ENCODE measurements around the gene IRF7. TPM values are rescaled to one million over a fixed set of nuclear protein-coding genes. Genes with fewer than 3 reads are reported as not detected.

IRF7 gene
- polyA plus RNA-seq, 1 of the 3 experiments (the other 2 are of a cell fraction): 6.3 TPM

DNA sequence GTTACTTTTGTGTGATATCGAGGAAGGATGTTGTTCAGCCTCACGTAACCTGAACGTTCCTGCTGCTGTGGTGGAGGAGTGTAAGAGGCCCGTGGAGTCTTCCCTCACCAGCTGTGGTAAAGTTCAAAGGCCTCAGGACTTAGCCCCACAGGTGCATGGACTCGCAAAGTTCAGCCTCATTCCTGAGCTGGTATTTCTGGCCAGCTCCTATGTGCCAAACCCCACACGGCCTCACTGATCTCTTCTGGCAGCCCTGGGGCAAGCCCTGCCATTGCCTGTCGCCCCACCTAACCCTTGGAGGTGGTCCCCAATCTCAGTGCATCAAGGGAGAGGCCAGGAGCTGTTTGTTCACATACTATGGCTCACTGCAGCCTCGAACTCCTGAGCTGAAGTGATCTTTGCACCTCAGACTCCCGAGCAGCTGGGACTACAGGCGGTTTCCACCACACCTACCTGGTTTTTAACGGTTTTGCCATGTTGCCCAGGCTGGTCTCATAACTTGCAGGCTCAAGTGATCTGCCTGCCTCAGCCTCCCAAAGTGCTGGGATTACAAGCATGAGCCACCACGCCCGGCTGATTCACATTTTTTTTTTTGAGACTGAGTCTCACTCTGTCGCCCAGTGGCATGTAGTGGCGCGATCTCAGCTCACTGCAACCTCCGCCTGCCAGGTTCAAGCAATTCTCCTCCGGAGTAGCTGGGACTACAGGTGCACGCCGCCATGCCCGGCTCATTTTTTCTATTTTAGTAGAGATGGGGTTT is 37.3 kb downstream of the IRF7 start:
- H3K36me3 ChIP-seq (replicated peaks in 1 of 2; ENCODE audit: control insufficient read depth in 1 of 2, insufficient read depth in 2 of 2, low read length in 1 of 2): peaks cover 0 to 4% of the 10 kb centered on the region in 2 experiments
- peaks cover 72% of the 10 kb centered on the region for H3K79me2 ChIP-seq (ENCODE audit: insufficient read depth)
- H2AFZ ChIP-seq (ENCODE audit: low read depth): no peak overlapping the region
- TF ChIP-seq, protein P1, sequence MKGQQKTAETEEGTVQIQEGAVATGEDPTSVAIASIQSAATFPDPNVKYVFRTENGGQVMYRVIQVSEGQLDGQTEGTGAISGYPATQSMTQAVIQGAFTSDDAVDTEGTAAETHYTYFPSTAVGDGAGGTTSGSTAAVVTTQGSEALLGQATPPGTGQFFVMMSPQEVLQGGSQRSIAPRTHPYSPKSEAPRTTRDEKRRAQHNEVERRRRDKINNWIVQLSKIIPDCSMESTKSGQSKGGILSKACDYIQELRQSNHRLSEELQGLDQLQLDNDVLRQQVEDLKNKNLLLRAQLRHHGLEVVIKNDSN (IDR thresholded peaks at IDR 0.05; ENCODE audit: borderline replicate concordance, low read depth): no peak
- TF ChIP-seq ELF1 (IDR thresholded peaks at IDR 0.05) (no peak), RCOR1 (IDR thresholded peaks at IDR 0.05; ENCODE audit: low read length) (no peak), RXRA (IDR thresholded peaks at IDR 0.05; ENCODE audit: borderline replicate concordance, low read depth) (no peak), EP300 (IDR thresholded peaks at IDR 0.05; ENCODE audit: borderline replicate concordance in 1 of 2, low read depth in 1 of 2, low read length in 1 of 2) (no peak), JUND (IDR thresholded peaks at IDR 0.05) (no peak), MEF2A (IDR thresholded peaks at IDR 0.05; ENCODE audit: borderline replicate concordance, low read depth) (no peak), NFIC (IDR thresholded peaks at IDR 0.05; ENCODE audit: borderline replicate concordance) (no peak), POLR2AphosphoS5 (IDR thresholded peaks at IDR 0.05; ENCODE audit: low read depth, low read length) (no peak), RAD21 (IDR thresholded peaks at IDR 0.05; ENCODE audit: low read length) (no peak), SMC3 (IDR thresholded peaks at IDR 0.05; ENCODE audit: low read depth, low read length) (no peak), GATA2 (CRISPR knock-in tag; IDR thresholded peaks at IDR 0.05) (no peak)
- TF ChIP-seq, protein P2, sequence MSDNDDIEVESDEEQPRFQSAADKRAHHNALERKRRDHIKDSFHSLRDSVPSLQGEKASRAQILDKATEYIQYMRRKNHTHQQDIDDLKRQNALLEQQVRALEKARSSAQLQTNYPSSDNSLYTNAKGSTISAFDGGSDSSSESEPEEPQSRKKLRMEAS (IDR thresholded peaks at IDR 0.05; ENCODE audit: low read depth): no peak
- TF ChIP-seq, protein P3, sequence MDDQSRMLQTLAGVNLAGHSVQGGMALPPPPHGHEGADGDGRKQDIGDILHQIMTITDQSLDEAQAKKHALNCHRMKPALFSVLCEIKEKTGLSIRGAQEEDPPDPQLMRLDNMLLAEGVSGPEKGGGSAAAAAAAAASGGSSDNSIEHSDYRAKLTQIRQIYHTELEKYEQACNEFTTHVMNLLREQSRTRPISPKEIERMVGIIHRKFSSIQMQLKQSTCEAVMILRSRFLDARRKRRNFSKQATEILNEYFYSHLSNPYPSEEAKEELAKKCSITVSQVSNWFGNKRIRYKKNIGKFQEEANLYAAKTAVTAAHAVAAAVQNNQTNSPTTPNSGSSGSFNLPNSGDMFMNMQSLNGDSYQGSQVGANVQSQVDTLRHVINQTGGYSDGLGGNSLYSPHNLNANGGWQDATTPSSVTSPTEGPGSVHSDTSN (IDR thresholded peaks at IDR 0.05): no peak
- TF ChIP-seq, protein P4, sequence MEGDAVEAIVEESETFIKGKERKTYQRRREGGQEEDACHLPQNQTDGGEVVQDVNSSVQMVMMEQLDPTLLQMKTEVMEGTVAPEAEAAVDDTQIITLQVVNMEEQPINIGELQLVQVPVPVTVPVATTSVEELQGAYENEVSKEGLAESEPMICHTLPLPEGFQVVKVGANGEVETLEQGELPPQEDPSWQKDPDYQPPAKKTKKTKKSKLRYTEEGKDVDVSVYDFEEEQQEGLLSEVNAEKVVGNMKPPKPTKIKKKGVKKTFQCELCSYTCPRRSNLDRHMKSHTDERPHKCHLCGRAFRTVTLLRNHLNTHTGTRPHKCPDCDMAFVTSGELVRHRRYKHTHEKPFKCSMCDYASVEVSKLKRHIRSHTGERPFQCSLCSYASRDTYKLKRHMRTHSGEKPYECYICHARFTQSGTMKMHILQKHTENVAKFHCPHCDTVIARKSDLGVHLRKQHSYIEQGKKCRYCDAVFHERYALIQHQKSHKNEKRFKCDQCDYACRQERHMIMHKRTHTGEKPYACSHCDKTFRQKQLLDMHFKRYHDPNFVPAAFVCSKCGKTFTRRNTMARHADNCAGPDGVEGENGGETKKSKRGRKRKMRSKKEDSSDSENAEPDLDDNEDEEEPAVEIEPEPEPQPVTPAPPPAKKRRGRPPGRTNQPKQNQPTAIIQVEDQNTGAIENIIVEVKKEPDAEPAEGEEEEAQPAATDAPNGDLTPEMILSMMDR (IDR thresholded peaks at IDR 0.05): no peak
- TF ChIP-seq, protein P5, sequence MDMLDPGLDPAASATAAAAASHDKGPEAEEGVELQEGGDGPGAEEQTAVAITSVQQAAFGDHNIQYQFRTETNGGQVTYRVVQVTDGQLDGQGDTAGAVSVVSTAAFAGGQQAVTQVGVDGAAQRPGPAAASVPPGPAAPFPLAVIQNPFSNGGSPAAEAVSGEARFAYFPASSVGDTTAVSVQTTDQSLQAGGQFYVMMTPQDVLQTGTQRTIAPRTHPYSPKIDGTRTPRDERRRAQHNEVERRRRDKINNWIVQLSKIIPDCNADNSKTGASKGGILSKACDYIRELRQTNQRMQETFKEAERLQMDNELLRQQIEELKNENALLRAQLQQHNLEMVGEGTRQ (IDR thresholded peaks at IDR 0.05; ENCODE audit: borderline replicate concordance, low read depth, low read length): no peak
- TF ChIP-seq, protein P6, sequence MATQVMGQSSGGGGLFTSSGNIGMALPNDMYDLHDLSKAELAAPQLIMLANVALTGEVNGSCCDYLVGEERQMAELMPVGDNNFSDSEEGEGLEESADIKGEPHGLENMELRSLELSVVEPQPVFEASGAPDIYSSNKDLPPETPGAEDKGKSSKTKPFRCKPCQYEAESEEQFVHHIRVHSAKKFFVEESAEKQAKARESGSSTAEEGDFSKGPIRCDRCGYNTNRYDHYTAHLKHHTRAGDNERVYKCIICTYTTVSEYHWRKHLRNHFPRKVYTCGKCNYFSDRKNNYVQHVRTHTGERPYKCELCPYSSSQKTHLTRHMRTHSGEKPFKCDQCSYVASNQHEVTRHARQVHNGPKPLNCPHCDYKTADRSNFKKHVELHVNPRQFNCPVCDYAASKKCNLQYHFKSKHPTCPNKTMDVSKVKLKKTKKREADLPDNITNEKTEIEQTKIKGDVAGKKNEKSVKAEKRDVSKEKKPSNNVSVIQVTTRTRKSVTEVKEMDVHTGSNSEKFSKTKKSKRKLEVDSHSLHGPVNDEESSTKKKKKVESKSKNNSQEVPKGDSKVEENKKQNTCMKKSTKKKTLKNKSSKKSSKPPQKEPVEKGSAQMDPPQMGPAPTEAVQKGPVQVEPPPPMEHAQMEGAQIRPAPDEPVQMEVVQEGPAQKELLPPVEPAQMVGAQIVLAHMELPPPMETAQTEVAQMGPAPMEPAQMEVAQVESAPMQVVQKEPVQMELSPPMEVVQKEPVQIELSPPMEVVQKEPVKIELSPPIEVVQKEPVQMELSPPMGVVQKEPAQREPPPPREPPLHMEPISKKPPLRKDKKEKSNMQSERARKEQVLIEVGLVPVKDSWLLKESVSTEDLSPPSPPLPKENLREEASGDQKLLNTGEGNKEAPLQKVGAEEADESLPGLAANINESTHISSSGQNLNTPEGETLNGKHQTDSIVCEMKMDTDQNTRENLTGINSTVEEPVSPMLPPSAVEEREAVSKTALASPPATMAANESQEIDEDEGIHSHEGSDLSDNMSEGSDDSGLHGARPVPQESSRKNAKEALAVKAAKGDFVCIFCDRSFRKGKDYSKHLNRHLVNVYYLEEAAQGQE (IDR thresholded peaks at IDR 0.05; ENCODE audit: low read depth, low read length): no peak
- TF ChIP-seq, protein P7, sequence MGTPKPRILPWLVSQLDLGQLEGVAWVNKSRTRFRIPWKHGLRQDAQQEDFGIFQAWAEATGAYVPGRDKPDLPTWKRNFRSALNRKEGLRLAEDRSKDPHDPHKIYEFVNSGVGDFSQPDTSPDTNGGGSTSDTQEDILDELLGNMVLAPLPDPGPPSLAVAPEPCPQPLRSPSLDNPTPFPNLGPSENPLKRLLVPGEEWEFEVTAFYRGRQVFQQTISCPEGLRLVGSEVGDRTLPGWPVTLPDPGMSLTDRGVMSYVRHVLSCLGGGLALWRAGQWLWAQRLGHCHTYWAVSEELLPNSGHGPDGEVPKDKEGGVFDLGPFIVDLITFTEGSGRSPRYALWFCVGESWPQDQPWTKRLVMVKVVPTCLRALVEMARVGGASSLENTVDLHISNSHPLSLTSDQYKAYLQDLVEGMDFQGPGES (IDR thresholded peaks at IDR 0.05; ENCODE audit: low read depth, low read length): no peak
- peak overlapping the region; percentile 93 to 98; a peak in 3 of 4 replicates for H3K4me3 ChIP-seq (ENCODE audit: low read depth in 2 of 2, low read length in 1 of 2)
- peaks cover 65% of the 10 kb centered on the region for H4K20me1 ChIP-seq (ENCODE audit: insufficient read depth)
- H3K4me1 ChIP-seq (ENCODE audit: control insufficient read depth in 1 of 2, insufficient read depth in 2 of 2, low read depth in 1 of 2, low read length in 1 of 2): peaks cover 4 to 29% of the 10 kb centered on the region in 2 experiments; a peak in 3 of 4 replicates
- H3K9ac ChIP-seq: peak overlapping the region; percentile 89; the same call in 1 of the 2 replicates
- H3K9me3 ChIP-seq: no peaks in the 10 kb centered on the region
- no peaks in the 10 kb centered on the region for H3K27me3 ChIP-seq (ENCODE audit: insufficient read depth)
- no peaks in the 10 kb centered on the region for H3F3A ChIP-seq (replicated peaks; ENCODE audit: insufficient read depth)
- ChIA-PET POLR2A (no interaction called here), CTCF (interaction anchor here (0.9 to 2.2 kb wide), 2 partner anchors 23 to 63 kb away, joined by 3 to 9 read pairs; no protein-coding TSS in a partner anchor)
- DNase-seq: no peak
- no peaks in the 10 kb centered on the region for H3K9me2 ChIP-seq
- H3K27ac ChIP-seq (ENCODE audit: low read depth in 2 of 2, low read length in 1 of 2): no peak overlapping the region
- 72% methylated on average over 17 of the region's 21 CpGs for WGBS (ENCODE audit: low lambda C conversion rate)
- peak overlapping the region; percentile 92 for H3K4me2 ChIP-seq

Measured in SK-N-SH (cell line).